Heart right ventricle (tissue), 16 donors: ENCODE measurements around the gene NFATC1. TPM values are rescaled to one million over a fixed set of nuclear protein-coding genes. Genes with fewer than 3 reads are reported as not detected.
A peak's percentile ranks its signal among the peaks of the same experiment; 100 is the strongest.

Source experiments
- ATAC-seq, 8 donors: fragments of 200-7000 bp; cut with Tn5 transposase; one replicate each; pipeline ENCODE4 v1.9.1; 2020; ENCODE audit warnings: mild to moderate bottlenecking in 8 of 8, moderate library complexity in 8 of 8, moderate number of reproducible peaks in 1 of 8
- DNase-seq, 2 donors: peaks; one replicate each; pipeline ENCODE4 v3.0.0-alpha.2; 2020
- H3K27ac ChIP-seq, 10 donors: fragments of 200-600 bp; sonication (generic) in 2 of 10; one replicate each; pipeline versions ENCODE4 v1.5.0 to v1.8.0; 2020 to 2022; ENCODE audit warnings: mild to moderate bottlenecking in 3 of 10
- H3K27me3 ChIP-seq, 7 donors: fragments of 200-600 bp; one replicate each; pipeline ENCODE4 v1.8.0; 2021 to 2022; ENCODE audit warnings: mild to moderate bottlenecking in 2 of 7
- H3K36me3 ChIP-seq, 9 donors: fragments of 200-600 bp; sonication (generic) in 1 of 9; one replicate each; pipeline versions ENCODE4 v1.5.0 to v1.8.0; 2020 to 2022; ENCODE audit warnings: mild to moderate bottlenecking in 2 of 9
- H3K4me1 ChIP-seq, 9 donors: fragments of 200-600 bp; sonication (generic) in 1 of 9; one replicate each; pipeline versions ENCODE4 v1.5.0 to v1.8.0; 2020 to 2022; ENCODE audit warnings: mild to moderate bottlenecking in 4 of 9
- H3K4me3 ChIP-seq, 10 donors: fragments of 200-600 bp; sonication (generic) in 2 of 10; one replicate each; pipeline versions ENCODE4 v1.5.0 to v1.8.0; 2020 to 2022; ENCODE audit warnings: mild to moderate bottlenecking in 7 of 10, moderate library complexity in 2 of 10
- H3K9me3 ChIP-seq, 11 donors: fragments of 200-600 bp in 10 of 11; sonication (generic) in 2 of 11; one replicate each; pipeline versions ENCODE4 v1.5.0 to v1.8.0; 2013 to 2022; ENCODE audit warnings: mild to moderate bottlenecking in 2 of 11, control low read depth in 1 of 11, moderate library complexity in 1 of 11
- WGBS, 2 donors: extraction: QIAGEN DNeasy Blood & Tissue Kit; methylation state at CpG; one replicate each; pipeline ENCODE4 v1.1.7; 2013; ENCODE audit warnings: inconsistent platforms in 1 of 2; 5-methylcytosine and 5-hydroxymethylcytosine counted together
- intact Hi-C, 10 donors: fragments of 100-400 bp; cut with DNase I; formaldehyde crosslinking; loops; one replicate each; pipeline versions ENCODE4 v1.11.1 to v1.14.2; 2022
- polyA plus RNA-seq, 2 donors: library from polyadenylated mRNA; stranded (reverse); fragments of 200-250 nt; gene quantifications; one replicate each; pipeline ENCODE4 v1.2.3, GENCODE V29; 2013
- total RNA-seq, 10 donors: library from RNA; stranded (reverse); fragmentation: NEBNext Ultra II Directional in 3 of 10; extraction: Animal tissue kit (Norgen Biotek cat#: 25700) in 3 of 10; gene quantifications; one replicate each; pipeline versions ENCODE4 v1.2.1 to v1.2.4, GENCODE V29; 2021 to 2023
- TF ChIP-seq, protein P1 (sequence below), 9 donors: fragments of 200-600 bp; sonication (generic) in 2 of 9; IDR thresholded peaks; one replicate each; pipeline versions ENCODE4 v1.5.0 to v1.8.0; 2021 to 2022; ENCODE audit warnings: antibody characterized with exemption in 9 of 9, mild to moderate bottlenecking in 5 of 9, moderate library complexity in 1 of 9
- donor health status: Arrhythmogenic right ventricular cardiomyopathy.
- donor health status: ischemic (EF 13 %, LVEDD 7.1; RV severe dilation, severe dysfunction).
- donor health status: healthy with polysubstance abuse.
- donor health status: DM: no; HTN: yes; CAD: no.
- donor health status: DM: no; HTN: no; CAD: no.
- donor health status: ischemic (EF 25% LVEDD 6.9; RV normal size, moderate dysfunction).
- donor health status: ischemic (EF 25% LVEDD 5.7; RV mildly dilated, moderate dysfunction).
- donor health status: healthy.
- donor health status: DM: yes; HTN: yes; CAD: no.
- donor health status: Ischemic cardiomyopathy.
- donor health status: ischemic (EF 35%, LVEDD 5.7; RV mildly dilated, moderate dysfunction).
- donor health status: nonischemic (EF 11% LVEDD 7.7; RV severe dilation, severe dysfunction).
- donor health status: DM: yes; HTN: yes; CAD: no.
- donor health status: PGD.
- donor health status: ischemic (EF 29% LVEDD 5.4; RV normal size, mild dysfunction).
- donor health status: nonischemic (EF 23%, LVEDD 6.1; RV moderate dilation, normal function).

The NFATC1 gene
- total and polyA plus RNA-seq, 12 donors: 6.3 to 23.8 (median 18.6) TPM

DNA sequence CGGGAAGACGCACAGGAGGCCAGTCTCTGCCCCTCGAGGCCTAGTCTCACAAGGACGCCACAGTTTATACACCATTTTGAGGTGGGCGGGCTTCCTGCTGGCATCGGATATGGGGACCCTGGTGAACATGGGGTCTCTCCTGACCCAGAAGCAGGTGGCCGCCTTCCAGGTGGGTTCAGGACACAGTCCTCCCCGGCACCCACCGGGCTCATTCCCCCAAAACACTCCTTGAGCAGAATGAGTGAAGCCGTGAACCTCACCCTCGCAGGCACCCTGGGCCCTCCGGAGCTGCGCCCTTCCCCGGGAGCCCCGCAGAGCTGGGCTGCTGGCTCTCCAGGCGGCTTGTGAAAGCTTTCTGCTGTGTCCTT lies 6.5 kb downstream of the NFATC1 start:
- ATAC-seq (no peak), DNase-seq (no peak)
- intact Hi-C loops: loop anchor here in 4 of 10 donors (2.0 to 10.0 kb wide), 4 partner anchors 55 to 105 kb away; no protein-coding TSS in a partner anchor

DNA sequence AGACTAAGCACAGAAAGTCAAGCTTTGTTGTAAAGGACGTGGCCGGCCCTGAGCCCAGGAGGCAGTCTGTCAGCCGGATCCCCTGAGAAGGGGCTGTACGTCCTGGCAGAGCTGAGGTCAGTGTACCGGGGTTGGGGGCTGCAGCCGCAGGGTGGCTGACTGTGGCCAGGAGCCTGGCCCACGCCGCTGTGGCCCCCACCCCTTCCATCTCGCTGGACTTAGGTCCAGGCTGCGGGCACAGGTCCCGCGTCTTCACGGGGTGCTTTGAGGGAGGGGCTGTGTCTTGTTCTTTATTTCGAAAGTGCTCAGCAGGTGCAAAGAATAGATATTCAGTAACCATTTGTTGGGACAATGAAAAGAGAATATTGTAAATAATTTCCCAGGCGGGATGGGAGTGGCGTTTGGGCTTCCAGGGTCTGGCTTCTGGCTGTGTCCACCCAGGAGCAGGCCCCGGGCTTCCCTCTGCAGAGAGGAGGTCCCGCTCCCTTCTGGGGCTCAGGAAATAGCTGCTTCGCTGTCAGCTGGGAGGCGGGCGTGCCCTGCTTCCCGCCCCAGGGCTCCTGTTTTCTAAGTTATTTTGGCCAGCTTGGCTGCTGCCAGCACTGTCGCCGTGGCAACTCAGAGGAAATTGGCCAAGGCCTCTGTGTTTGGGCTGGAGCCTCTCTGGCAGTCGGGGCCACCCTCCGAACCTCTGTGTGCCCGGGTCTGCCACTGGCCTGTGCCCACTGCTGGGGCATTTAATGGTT lies 7.4 kb downstream of the NFATC1 start:
- TF ChIP-seq, protein P1, sequence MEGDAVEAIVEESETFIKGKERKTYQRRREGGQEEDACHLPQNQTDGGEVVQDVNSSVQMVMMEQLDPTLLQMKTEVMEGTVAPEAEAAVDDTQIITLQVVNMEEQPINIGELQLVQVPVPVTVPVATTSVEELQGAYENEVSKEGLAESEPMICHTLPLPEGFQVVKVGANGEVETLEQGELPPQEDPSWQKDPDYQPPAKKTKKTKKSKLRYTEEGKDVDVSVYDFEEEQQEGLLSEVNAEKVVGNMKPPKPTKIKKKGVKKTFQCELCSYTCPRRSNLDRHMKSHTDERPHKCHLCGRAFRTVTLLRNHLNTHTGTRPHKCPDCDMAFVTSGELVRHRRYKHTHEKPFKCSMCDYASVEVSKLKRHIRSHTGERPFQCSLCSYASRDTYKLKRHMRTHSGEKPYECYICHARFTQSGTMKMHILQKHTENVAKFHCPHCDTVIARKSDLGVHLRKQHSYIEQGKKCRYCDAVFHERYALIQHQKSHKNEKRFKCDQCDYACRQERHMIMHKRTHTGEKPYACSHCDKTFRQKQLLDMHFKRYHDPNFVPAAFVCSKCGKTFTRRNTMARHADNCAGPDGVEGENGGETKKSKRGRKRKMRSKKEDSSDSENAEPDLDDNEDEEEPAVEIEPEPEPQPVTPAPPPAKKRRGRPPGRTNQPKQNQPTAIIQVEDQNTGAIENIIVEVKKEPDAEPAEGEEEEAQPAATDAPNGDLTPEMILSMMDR (IDR thresholded peaks at IDR 0.05): peak in 1 of 9 donors; percentile 8
- peak overlapping the region; percentile 36 to 90 (median 69) for H3K27ac ChIP-seq
- ATAC-seq: peak; percentile 63 to 82 (median 74)
- peak; percentile 79 to 81 for DNase-seq
- peak overlapping the region in 6 of 10 donors; percentile 24 to 37 (median 28) for H3K4me3 ChIP-seq
- peaks cover 0 to 4% (median 0%) of the 10 kb centered on the region in 9 donors for H3K36me3 ChIP-seq
- WGBS, 2 donors: 28 to 44% methylated on average over 27 of the region's 27 CpGs
- intact Hi-C loops: loop anchor here in 4 of 10 donors (2.0 to 10.0 kb wide), 4 partner anchors 54 to 104 kb away; no protein-coding TSS in a partner anchor
- no peaks in the 10 kb centered on the region for H3K27me3 ChIP-seq
- H3K9me3 ChIP-seq: no peaks in the 10 kb centered on the region
- H3K4me1 ChIP-seq: peaks cover 33 to 75% (median 63%) of the 10 kb centered on the region in 9 donors

More for the DNA sequence above, 6.5 kb downstream of the NFATC1 start:
- H3K36me3 ChIP-seq: peaks cover 0 to 4% (median 0%) of the 10 kb centered on the region in 9 donors
- H3K27ac ChIP-seq: peak overlapping the region in 6 of 10 donors; percentile 4 to 90 (median 76)
- H3K4me1 ChIP-seq: peaks cover 33 to 83% (median 63%) of the 10 kb centered on the region in 9 donors
- peak overlapping the region in 1 of 10 donors; percentile 87 for H3K4me3 ChIP-seq
- WGBS, 2 donors: 91 to 93% methylated on average over 16 of the region's 16 CpGs
- TF ChIP-seq, protein P1 (IDR thresholded peaks at IDR 0.05): no peak
- H3K9me3 ChIP-seq: no peaks in the 10 kb centered on the region
- peaks cover 0 to under 1% (median 0%) of the 10 kb centered on the region in 7 donors for H3K27me3 ChIP-seq

DNA sequence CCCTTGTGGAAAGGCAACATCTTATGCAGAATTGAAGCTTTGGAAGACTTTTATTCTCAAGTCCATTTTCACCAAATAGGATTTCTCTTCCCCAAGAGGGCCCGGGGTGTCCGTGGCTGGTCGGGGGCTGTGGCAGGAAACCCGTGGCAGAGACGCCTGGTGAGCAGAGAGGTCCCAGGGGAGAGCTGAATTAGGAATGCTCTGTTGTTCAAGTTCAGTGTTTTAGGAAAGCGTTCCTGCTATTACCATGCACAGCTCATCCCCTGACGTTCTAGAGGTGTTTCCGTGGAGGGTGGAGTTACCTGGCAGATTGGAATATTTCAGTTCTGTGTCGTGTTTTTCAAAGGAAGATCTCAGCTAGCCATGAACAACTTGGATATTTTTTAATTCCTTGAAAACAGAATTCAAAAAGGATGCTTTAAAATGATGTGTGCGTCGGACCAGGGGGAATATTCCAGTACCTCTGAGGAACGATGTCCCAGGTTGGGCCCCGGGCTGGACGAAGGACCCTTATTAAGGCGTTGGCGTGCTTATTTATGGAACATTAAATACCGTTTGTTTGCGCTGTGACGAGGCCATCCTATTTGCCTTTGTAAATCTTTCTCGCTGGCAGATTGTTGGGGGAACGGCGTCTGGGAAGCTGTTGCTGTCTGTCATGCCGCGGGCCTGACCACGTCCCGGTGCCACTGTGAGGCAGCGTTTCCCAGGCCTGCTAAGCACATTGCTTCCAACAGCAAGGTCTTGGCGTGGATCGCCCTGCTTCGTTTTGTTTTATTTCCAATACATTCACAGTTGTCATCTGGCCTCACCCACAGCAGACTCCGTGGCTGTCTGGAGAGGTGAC lies 8.2 kb downstream of the NFATC1 start:
- WGBS, 2 donors: 71 to 72% methylated on average over 31 of the region's 31 CpGs
- intact Hi-C loops: loop anchor here in 4 of 10 donors (2.0 to 10.0 kb wide), 4 partner anchors 53 to 103 kb away; no protein-coding TSS in a partner anchor
- ATAC-seq: no peak
- Histone ChIP-seq H3K27me3 (no peaks in the 10 kb centered on the region), H3K27ac (peak overlapping the region; percentile 36 to 90 (median 69)), H3K9me3 (no peaks in the 10 kb centered on the region), H3K4me1 (peaks cover 31 to 68% (median 63%) of the 10 kb centered on the region in 9 donors), H3K4me3 (peak overlapping the region in 6 of 10 donors; percentile 24 to 37 (median 28)), H3K36me3 (peaks cover 0 to 4% (median 0%) of the 10 kb centered on the region in 9 donors)
- TF ChIP-seq, protein P1 (IDR thresholded peaks at IDR 0.05): no peak
- no peak for DNase-seq

DNA sequence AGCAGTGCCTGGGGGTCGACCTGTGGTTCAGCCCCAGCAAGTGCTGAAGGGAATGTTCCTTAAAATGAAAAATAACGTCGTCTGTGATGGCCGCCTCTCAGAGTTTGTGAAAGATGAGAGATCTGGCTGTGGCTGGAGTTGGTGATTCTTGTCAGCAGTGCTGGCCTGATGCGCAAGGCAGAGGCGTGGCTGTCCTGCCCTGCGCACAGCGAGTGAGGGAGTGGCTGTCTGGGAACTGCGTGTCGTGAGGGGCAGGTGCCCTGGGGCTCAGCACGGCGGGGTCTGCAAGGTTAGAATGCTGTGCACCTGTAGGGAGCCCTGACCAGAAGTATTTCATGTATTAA lies 8.8 kb downstream of the NFATC1 start:
- H3K4me3 ChIP-seq: no peak overlapping the region
- H3K36me3 ChIP-seq: peaks cover 0 to 4% (median 0%) of the 10 kb centered on the region in 9 donors
- no peak for ATAC-seq
- intact Hi-C loops: loop anchor here in 3 of 10 donors (5.0 to 10.0 kb wide), 3 partner anchors 53 to 103 kb away; no protein-coding TSS in a partner anchor
- no peaks in the 10 kb centered on the region for H3K9me3 ChIP-seq
- peaks cover 25 to 62% (median 57%) of the 10 kb centered on the region in 9 donors for H3K4me1 ChIP-seq
- WGBS, 2 donors: 92 to 94% methylated on average over 12 of the region's 12 CpGs
- no peak for DNase-seq
- H3K27me3 ChIP-seq: no peaks in the 10 kb centered on the region
- H3K27ac ChIP-seq: peak overlapping the region in 5 of 10 donors; percentile 65 to 90 (median 77)
- TF ChIP-seq, protein P1 (IDR thresholded peaks at IDR 0.05): no peak
